A549 treated with CORT108297 at 1 μM for 4 hours (cell line): Measurements from ENCODE around the gene SPDL1. TPM values are rescaled to one million over a fixed set of nuclear protein-coding genes. Genes with fewer than 3 reads are reported as not detected.

Source experiments
- total RNA-seq: library from RNA; stranded (reverse); fragments of 200-300 nt; extraction: Qiagen RNA extraction; gene quantifications from 5 replicates; pipeline ENCODE4 v1.2.3, GENCODE V29; 2022

Gene SPDL1
- 65.5 to 107 TPM (median 79.5 TPM) in 5 replicates for total RNA-seq

GRCh38 chr5:169583424-169584220, at the start of gene SPDL1:
Gene SPDL1, plus strand, starts transcription at chr5:169583773. Its CDS starts 4,644 bp downstream, at chr5:169588417.

GRCh38 chr5:169637085-169637548, 53.5 kb downstream of the SPDL1 start, which contains the start of gene DOCK2:
Gene DOCK2, plus strand, starts transcription at chr5:169637275. Its CDS starts 52 bp downstream, at chr5:169637327.

Other genes starting within 250 kb of the SPDL1 start
- 1.3 to 4.0 TPM (median 2.9 TPM) in 5 replicates for gene DOCK2, start 53.5 kb downstream of the SPDL1 start, total RNA-seq